HepG2 (cell line): Measurements from ENCODE around the gene MT1F. TPM values are rescaled to one million over a fixed set of nuclear protein-coding genes. Genes with fewer than 3 reads are reported as not detected.

Experiments used
- ADNP ChIP-seq: sonication (generic); formaldehyde crosslinking; IDR thresholded peaks from 2 replicates; pipeline ENCODE4 v1.4.0; 2020; ENCODE audit warnings: missing genetic modification reagents
- ATF1 ChIP-seq: IDR thresholded peaks from 2 replicates; pipeline ENCODE4 v1.6.1; 2016; ENCODE audit warnings: mild to moderate bottlenecking, control low read depth
- BHLHE40 ChIP-seq: IDR thresholded peaks from 2 replicates; pipeline ENCODE4 v1.6.1; 2011; ENCODE audit warnings: low read length, improper control_type of control experiment
- CCAR2 ChIP-seq: fragments of 200-400 bp; formaldehyde crosslinking; optimal IDR thresholded peaks from 2 replicates; pipeline ENCODE3; 2018; ENCODE audit warnings: low read depth, mild to moderate bottlenecking, low read length, moderate library complexity
- EEA1 ChIP-seq: sonication (generic); formaldehyde crosslinking; IDR thresholded peaks from 2 replicates; pipeline ENCODE4 v1.5.1; 2020; ENCODE audit warnings: mild to moderate bottlenecking, missing genetic modification reagents, borderline replicate concordance
- IRF1 ChIP-seq: sonication (generic); formaldehyde crosslinking; IDR thresholded peaks from 2 replicates; pipeline ENCODE4 v1.4.0; 2020; ENCODE audit warnings: low read depth, mild to moderate bottlenecking, missing genetic modification reagents
- JUNB ChIP-seq: sonication (generic); formaldehyde crosslinking; IDR thresholded peaks from 2 replicates; pipeline ENCODE4 v1.8.0; 2022; ENCODE audit warnings: missing genetic modification reagents, mild to moderate bottlenecking, borderline replicate concordance
- NCOA2 ChIP-seq: sonication (generic); formaldehyde crosslinking; IDR thresholded peaks from 2 replicates; pipeline ENCODE4 v1.8.0; 2022; ENCODE audit warnings: inconsistent platforms
- NFYB ChIP-seq: sonication (generic); formaldehyde crosslinking; IDR thresholded peaks from 2 replicates; pipeline ENCODE4 v1.4.0; 2020; ENCODE audit warnings: missing genetic modification reagents
- NR2F1 ChIP-seq, 2 experiments: fragments of 450-650 bp in 1 of 2; formaldehyde crosslinking in 1 of 2; IDR thresholded peaks; 2 replicates each; pipeline versions ENCODE4 v1.5.0 to v1.6.1; 2016 to 2020; ENCODE audit warnings: mild to moderate bottlenecking in 1 of 2, missing compliant biosample characterization in 1 of 2, missing genetic modification reagents in 1 of 2, moderate library complexity in 1 of 2
- PBX2 ChIP-seq: IDR thresholded peaks from 2 replicates; pipeline ENCODE4 v1.6.1; 2016; ENCODE audit warnings: control low read depth
- RXRB ChIP-seq: IDR thresholded peaks from 2 replicates; pipeline ENCODE4 v1.6.1; 2016; ENCODE audit warnings: borderline replicate concordance, missing genetic modification reagents, missing compliant biosample characterization
- SIX1 ChIP-seq: sonication (generic); formaldehyde crosslinking; IDR thresholded peaks from 2 replicates; pipeline ENCODE4 v1.4.0; 2020; ENCODE audit warnings: missing genetic modification reagents, borderline replicate concordance
- THRA ChIP-seq: sonication (generic); formaldehyde crosslinking; IDR thresholded peaks from 2 replicates; pipeline ENCODE4 v1.4.0; 2020; ENCODE audit warnings: missing genetic modification reagents, borderline replicate concordance
- TMF1 ChIP-seq: sonication (generic); formaldehyde crosslinking; IDR thresholded peaks from 2 replicates; pipeline ENCODE4 v1.8.1; 2022; ENCODE audit warnings: low read depth, missing genetic modification reagents
- WIZ ChIP-seq: sonication (generic); formaldehyde crosslinking; IDR thresholded peaks from 2 replicates; pipeline ENCODE4 v1.5.1; 2020; ENCODE audit warnings: mild to moderate bottlenecking, missing genetic modification reagents
- ZBTB3 ChIP-seq: sonication (generic); formaldehyde crosslinking; IDR thresholded peaks from 2 replicates; pipeline ENCODE4 v1.4.0; 2020; ENCODE audit warnings: low read depth, mild to moderate bottlenecking, moderate library complexity, missing genetic modification reagents, borderline replicate concordance
- ZNF550 ChIP-seq: sonication (generic); formaldehyde crosslinking; IDR thresholded peaks from 2 replicates; pipeline ENCODE4 v1.4.0; 2020; ENCODE audit warnings: mild to moderate bottlenecking, missing genetic modification reagents, borderline replicate concordance
- polyA plus RNA-seq, 8 experiments: library from polyadenylated mRNA; depleted of rRNA in 3 of 8; stranded (reverse) in 7 of 8; unstranded in 1 of 8; fragments of >200 nt; fragmentation: Illumina TruSeq in 4 of 8; extraction: Trizol in 4 of 8; gene quantifications; 2 replicates each; pipeline versions ENCODE4 v1.2.1 to v1.2.3, GENCODE V29; 2011 to 2016; ENCODE audit warnings: low read depth in 4 of 8, missing spikeins in 1 of 8, mixed read lengths in 1 of 8; ENCODE audit not compliant: insufficient read depth in 1 of 8
- total RNA-seq, 5 experiments: library from RNA; depleted of rRNA; stranded (reverse); fragments of >200 nt; fragmentation: Illumina TruSeq; extraction: Trizol; gene quantifications; 2 replicates each; pipeline ENCODE4 v1.2.3, GENCODE V29; 2016; ENCODE audit warnings: low read depth in 1 of 5
- TF ChIP-seq, protein P1 (sequence below), 2 experiments: fragments of 450-650 bp in 1 of 2; sonication (generic) in 1 of 2; formaldehyde crosslinking; IDR thresholded peaks; 2 replicates each; pipeline versions ENCODE4 v1.5.0 to v1.8.0; 2020 to 2022; ENCODE audit warnings: mild to moderate bottlenecking in 1 of 2, missing genetic modification reagents in 1 of 2
- TF ChIP-seq, protein P2 (sequence below): sonication (generic); formaldehyde crosslinking; IDR thresholded peaks from 2 replicates; pipeline ENCODE4 v1.9.0; 2021; ENCODE audit warnings: missing genetic modification reagents, mild to moderate bottlenecking, borderline replicate concordance

The MT1F gene
- total and polyA plus RNA-seq, 2 of the 13 experiments (the other 11 are each of a cell fraction or from before 2014, with no cell fraction given) = 1.9 to 169 TPM

- TF ChIP-seq CCAR2 (no peak), NFYB (CRISPR knock-in tag) (peak; percentile 44; the same call in 1 of the 2 replicates), WIZ (CRISPR knock-in tag) (no peak), ADNP (CRISPR knock-in tag) (no peak), ZNF550 (CRISPR knock-in tag) (no peak), SIX1 (CRISPR knock-in tag) (no peak), NCOA2 (CRISPR knock-in tag) (no peak), BHLHE40 (no peak), ATF1 (CRISPR knock-in tag) (no peak), NR2F1 (CRISPR knock-in tag; IDR thresholded peaks at IDR 0.05) (no peak), JUNB (no peak), THRA (CRISPR knock-in tag) (peak; percentile 90), IRF1 (no peak), ZBTB3 (CRISPR knock-in tag) (no peak), PBX2 (CRISPR knock-in tag) (0 out of 2 replicates have a peak, but pooled peaks have one; percentile 44), EEA1 (CRISPR knock-in tag) (no peak), RXRB (CRISPR knock-in tag) (peak; percentile 57), TMF1 (CRISPR knock-in tag) (no peak)
- TF ChIP-seq, protein P1, sequence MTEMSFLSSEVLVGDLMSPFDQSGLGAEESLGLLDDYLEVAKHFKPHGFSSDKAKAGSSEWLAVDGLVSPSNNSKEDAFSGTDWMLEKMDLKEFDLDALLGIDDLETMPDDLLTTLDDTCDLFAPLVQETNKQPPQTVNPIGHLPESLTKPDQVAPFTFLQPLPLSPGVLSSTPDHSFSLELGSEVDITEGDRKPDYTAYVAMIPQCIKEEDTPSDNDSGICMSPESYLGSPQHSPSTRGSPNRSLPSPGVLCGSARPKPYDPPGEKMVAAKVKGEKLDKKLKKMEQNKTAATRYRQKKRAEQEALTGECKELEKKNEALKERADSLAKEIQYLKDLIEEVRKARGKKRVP (CRISPR knock-in tag; IDR thresholded peaks at IDR 0.05) = no peak
- TF ChIP-seq, protein P2, sequence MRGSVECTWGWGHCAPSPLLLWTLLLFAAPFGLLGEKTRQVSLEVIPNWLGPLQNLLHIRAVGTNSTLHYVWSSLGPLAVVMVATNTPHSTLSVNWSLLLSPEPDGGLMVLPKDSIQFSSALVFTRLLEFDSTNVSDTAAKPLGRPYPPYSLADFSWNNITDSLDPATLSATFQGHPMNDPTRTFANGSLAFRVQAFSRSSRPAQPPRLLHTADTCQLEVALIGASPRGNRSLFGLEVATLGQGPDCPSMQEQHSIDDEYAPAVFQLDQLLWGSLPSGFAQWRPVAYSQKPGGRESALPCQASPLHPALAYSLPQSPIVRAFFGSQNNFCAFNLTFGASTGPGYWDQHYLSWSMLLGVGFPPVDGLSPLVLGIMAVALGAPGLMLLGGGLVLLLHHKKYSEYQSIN (CRISPR knock-in tag) = no peak
These were observed 34.1 kb downstream of the MT1F start (continued) for GRCh38 chr16:56691885-56692284.
